Measurements from ENCODE around the gene HJURP.

The HJURP gene

DNA sequence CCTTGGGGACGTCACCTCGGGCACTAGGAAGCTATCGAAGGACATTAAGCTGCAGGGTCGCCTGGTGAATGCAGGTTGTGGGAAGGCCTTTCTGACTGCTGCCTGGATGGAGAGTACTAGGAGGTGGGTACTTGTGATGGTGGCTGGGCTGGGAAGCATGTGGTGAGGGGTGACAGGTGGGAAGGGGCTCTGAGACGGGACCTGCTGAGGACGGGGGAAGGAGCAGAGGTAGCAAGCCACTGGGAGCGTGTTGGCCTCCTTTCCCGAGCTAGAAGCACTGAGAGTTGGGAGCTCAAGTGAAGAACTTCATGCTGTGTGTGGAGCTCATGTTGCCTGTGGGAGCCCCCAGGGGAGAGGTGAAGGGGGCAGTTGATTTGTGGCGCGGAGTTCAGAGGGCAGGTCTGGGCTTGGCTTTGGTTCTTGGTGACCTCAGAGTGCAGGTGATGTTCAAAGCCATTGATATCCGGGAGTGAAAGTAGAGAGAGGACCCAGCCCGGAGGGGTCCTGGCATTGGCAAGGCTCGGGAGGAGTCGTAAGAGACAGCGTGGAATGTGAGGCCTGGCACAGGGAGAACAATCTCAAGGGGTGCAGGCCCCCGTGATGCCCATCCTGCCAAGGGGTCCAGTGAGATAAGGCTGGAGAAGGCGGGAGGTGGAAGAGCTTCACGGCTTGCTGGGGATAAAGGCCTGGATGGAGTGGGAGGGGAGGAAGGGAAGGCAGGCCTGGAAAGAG is 63.0 kb downstream of the HJURP start:
- no peak for DNase-seq

DNA sequence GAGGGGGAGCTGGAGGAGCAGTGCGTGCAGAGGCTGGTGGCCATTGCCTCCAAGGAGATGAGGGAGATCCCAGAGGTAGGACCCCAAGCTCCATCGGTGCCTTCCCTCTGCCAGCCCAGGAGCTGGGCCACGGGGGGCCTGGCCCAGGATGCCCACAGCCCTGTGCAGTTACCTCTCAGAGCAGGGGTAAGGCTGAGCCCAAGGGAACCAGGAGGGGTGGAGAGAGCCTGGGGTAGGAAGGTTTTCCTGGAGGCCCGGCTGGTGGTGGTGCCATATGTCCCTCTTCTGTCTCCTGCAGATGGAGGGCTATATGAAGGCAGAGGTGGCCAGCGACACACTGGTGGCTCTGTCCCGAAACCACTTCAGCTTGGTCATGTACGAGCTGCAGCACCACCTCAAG is 64.8 kb downstream of the HJURP start:
- no peak for DNase-seq
